ENCODE results near the gene COL1A2.

DNA sequence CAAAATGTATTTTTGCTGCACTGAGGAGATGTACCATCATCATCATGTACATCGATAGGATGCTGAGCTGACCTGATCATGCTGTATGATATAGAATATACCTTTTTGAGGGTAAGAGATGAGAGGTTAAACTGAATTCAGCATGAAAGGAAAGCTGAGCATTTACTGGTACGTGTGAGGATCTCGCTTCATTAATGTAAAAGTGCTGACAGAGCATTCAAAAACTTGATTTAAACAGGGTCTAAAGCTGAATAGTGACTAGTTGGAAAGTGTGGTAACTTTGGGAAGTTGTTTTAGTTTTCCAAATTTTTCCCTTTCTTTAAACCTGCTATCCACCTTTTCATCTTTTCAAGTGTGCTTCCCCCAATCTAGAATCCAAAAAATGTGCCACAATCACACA, 28.5 kb upstream of the COL1A2 start:
- TF ChIP-seq EZH2 (IDR thresholded peaks at IDR 0.05; ENCODE audit: low read length, missing control alignments) (no peak), CTCF (conservative IDR thresholded peaks at IDR 0.05 in 1 of 2, IDR thresholded peaks at IDR 0.05 in 1 of 2; ENCODE audit: low read depth in 1 of 2, low read length in 2 of 2) (no peak)

All from fibroblast of lung (primary cell).